ENCODE results near the gene SLC24A3.

- no peak for TF ChIP-seq CTCF (optimal IDR thresholded peaks at IDR 0.05 in 1 of 3, IDR thresholded peaks at IDR 0.05 in 1 of 3, conservative IDR thresholded peaks at IDR 0.05 in 1 of 3; ENCODE audit: extremely low read depth in 1 of 3, insufficient read depth in 2 of 3, low read length in 3 of 3)
- TF ChIP-seq EZH2 (IDR thresholded peaks at IDR 0.05; ENCODE audit: low read length), result no peak
These were observed 118.3 kb downstream of the SLC24A3 start for GRCh38 chr20:19330731-19331130.
